Osteoblast (primary cell): ENCODE measurements around the gene CAPN5. TPM values are rescaled to one million over a fixed set of nuclear protein-coding genes. Genes with fewer than 3 reads are reported as not detected.

Experiments used
- DNase-seq: peaks from one replicate; pipeline ENCODE4 v3.0.0; 2011; ENCODE audit warnings: low spot score, mixed read lengths; ENCODE audit not compliant: insufficient read length; ENCODE audit errors: missing footprints
- H2AFZ ChIP-seq: 2 replicates; pipeline ENCODE4 v1.6.0; 2011; ENCODE audit warnings: mild to moderate bottlenecking, low read length
- H3K27ac ChIP-seq: 2 replicates; pipeline ENCODE4 v1.5.1; 2011; ENCODE audit warnings: mild to moderate bottlenecking, low read depth, low read length, moderate library complexity
- H3K27me3 ChIP-seq: 2 replicates; pipeline ENCODE4 v1.6.0; 2012; ENCODE audit warnings: mild to moderate bottlenecking, control low read depth, inconsistent platforms, low read length, moderate library complexity; ENCODE audit not compliant: insufficient read depth
- H3K36me3 ChIP-seq: 2 replicates; pipeline ENCODE4 v1.5.1; 2011; ENCODE audit warnings: mild to moderate bottlenecking, low read length, control low read depth, moderate library complexity; ENCODE audit not compliant: insufficient read depth
- H3K4me1 ChIP-seq: 2 replicates; pipeline ENCODE4 v1.5.1; 2011; ENCODE audit warnings: mild to moderate bottlenecking, low read length, control low read depth, moderate library complexity; ENCODE audit not compliant: insufficient read depth
- H3K4me2 ChIP-seq: 2 replicates; pipeline ENCODE4 v1.6.0; 2011; ENCODE audit warnings: mild to moderate bottlenecking, low read length; ENCODE audit not compliant: insufficient read depth
- H3K4me3 ChIP-seq: fragments of 200-600 bp; sonication (generic); 3 replicates; pipeline ENCODE4 v1.5.1; 2012; ENCODE audit warnings: mild to moderate bottlenecking, low read length, inconsistent platforms; ENCODE audit not compliant: insufficient read depth
- H3K79me2 ChIP-seq: 2 replicates; pipeline ENCODE4 v1.6.0; 2012; ENCODE audit warnings: mild to moderate bottlenecking, low read length, control low read depth, inconsistent platforms; ENCODE audit not compliant: insufficient read depth
- H3K9me3 ChIP-seq: 2 replicates; pipeline ENCODE4 v1.5.1; 2011; ENCODE audit warnings: low read depth, low read length, control low read depth
- H4K20me1 ChIP-seq: 2 replicates; pipeline ENCODE4 v1.6.0; 2012; ENCODE audit warnings: mild to moderate bottlenecking, low read length, control low read depth; ENCODE audit not compliant: insufficient read depth
- total RNA-seq: library from RNA; depleted of rRNA; stranded (reverse); fragments of >200 nt; gene quantifications from 2 replicates; pipeline ENCODE4 v1.2.3, GENCODE V29; 2012
- TF ChIP-seq, protein P1 (sequence below): IDR thresholded peaks from 2 replicates; pipeline ENCODE4 v1.5.1; 2011; ENCODE audit warnings: mild to moderate bottlenecking, low read depth, low read length, moderate library complexity; ENCODE audit errors: extremely low read depth

Gene CAPN5
- total RNA-seq, 1 donor: 6.5 TPM

DNA sequence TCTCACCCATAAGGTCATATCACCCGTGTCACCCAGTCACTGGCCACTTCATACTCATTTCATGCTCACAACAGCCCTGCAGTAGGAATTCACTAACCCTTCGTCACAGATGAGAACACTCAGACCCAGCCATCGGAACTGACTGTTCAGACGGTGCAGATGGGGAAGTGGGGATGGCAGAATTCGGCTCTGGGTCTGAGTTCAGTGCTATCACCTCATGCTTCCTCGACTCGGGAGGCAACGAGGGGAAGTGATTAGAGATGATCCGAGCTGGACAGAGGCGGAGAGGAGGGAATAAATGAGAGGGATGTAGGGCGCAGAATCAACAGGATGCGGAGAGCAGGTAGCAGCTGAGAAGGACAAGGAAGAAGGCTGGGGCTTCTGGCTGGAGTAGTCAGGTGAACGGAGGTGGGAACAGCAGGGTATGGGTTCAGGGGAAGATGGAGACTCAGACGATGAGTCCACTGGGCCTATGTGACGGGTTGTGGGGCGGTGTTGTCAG is 27.9 kb upstream of the CAPN5 start:
- Histone ChIP-seq H3K9me3 (no peaks in the 10 kb centered on the region), H3K4me2 (no peak overlapping the region), H2AFZ (no peak overlapping the region), H3K4me1 (no peaks in the 10 kb centered on the region), H3K4me3 (no peak overlapping the region), H3K36me3 (no peaks in the 10 kb centered on the region), H3K27ac (no peak overlapping the region), H3K79me2 (no peaks in the 10 kb centered on the region), H4K20me1 (no peaks in the 10 kb centered on the region), H3K27me3 (peaks cover 38% of the 10 kb centered on the region)
- DNase-seq: no peak
- TF ChIP-seq, protein P1, sequence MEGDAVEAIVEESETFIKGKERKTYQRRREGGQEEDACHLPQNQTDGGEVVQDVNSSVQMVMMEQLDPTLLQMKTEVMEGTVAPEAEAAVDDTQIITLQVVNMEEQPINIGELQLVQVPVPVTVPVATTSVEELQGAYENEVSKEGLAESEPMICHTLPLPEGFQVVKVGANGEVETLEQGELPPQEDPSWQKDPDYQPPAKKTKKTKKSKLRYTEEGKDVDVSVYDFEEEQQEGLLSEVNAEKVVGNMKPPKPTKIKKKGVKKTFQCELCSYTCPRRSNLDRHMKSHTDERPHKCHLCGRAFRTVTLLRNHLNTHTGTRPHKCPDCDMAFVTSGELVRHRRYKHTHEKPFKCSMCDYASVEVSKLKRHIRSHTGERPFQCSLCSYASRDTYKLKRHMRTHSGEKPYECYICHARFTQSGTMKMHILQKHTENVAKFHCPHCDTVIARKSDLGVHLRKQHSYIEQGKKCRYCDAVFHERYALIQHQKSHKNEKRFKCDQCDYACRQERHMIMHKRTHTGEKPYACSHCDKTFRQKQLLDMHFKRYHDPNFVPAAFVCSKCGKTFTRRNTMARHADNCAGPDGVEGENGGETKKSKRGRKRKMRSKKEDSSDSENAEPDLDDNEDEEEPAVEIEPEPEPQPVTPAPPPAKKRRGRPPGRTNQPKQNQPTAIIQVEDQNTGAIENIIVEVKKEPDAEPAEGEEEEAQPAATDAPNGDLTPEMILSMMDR: no peak

DNA sequence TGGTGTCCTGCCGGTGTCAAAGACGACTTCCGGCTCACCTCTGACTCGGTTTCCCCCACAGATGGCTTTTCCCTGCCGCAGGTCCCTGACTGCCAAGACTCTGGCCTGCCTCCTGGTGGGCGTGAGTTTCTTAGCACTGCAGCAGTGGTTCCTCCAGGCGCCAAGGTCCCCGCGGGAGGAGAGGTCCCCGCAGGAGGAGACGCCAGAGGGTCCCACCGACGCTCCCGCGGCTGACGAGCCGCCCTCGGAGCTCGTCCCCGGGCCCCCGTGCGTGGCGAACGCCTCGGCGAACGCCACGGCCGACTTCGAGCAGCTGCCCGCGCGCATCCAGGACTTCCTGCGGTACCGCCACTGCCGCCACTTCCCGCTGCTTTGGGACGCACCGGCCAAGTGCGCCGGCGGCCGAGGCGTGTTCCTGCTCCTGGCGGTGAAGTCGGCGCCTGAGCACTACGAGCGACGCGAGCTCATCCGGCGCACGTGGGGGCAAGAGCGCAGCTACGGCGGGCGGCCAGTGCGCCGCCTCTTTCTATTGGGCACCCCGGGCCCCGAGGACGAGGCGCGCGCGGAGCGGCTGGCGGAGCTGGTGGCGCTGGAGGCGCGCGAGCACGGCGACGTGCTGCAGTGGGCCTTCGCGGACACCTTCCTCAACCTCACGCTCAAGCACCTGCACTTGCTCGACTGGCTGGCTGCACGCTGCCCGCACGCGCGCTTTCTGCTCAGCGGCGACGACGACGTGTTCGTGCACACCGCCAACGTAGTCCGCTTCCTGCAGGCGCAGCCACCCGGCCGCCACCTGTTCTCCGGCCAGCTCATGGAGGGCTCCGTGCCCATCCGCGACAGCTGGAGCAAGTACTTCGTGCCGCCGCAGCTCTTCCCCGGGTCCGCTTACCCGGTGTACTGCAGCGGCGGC is 27.0 kb upstream of the CAPN5 start:
- Histone ChIP-seq H3K4me2 (peak overlapping the region; percentile 68), H3K4me3 (peak overlapping the region; percentile 65), H3K27me3 (peaks cover 38% of the 10 kb centered on the region), H3K36me3 (no peaks in the 10 kb centered on the region), H3K27ac (no peak overlapping the region), H3K9me3 (no peaks in the 10 kb centered on the region), H3K79me2 (no peaks in the 10 kb centered on the region), H2AFZ (peak overlapping the region; percentile 63), H3K4me1 (no peaks in the 10 kb centered on the region), H4K20me1 (no peaks in the 10 kb centered on the region)
- TF ChIP-seq, protein P1: peak; percentile 57
- DNase-seq: peak; percentile 97

DNA sequence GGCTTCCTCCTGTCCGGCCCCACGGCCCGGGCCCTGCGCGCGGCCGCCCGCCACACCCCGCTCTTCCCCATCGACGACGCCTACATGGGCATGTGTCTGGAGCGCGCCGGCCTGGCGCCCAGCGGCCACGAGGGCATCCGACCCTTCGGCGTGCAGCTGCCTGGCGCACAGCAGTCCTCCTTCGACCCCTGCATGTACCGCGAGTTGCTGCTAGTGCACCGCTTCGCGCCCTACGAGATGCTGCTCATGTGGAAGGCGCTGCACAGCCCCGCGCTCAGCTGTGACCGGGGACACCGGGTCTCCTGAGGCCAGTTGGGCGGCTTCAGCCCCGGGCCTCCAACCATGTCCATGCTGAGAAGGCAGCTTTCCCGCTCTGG is 26.4 kb upstream of the CAPN5 start:
- TF ChIP-seq, protein P1: no peak

DNA sequence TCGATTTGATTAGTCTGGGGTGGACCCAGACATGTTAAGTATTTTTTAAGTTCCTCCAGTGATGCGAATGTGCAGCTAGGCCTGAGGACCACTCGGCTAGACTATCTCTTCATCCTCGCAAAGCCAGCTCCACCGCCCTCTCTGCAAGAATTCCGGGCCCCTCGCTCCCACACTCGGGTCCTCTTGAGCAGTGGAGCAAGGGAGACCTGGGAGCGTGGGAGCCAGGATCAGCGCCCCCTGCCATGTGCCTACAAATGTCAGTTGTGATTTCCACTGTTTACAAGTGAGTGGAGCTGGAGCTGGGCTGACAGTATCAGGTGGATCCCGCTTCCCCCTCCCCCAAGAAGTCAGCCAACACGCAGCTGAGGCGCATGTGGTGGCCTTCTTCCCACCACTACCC is 25.9 kb upstream of the CAPN5 start:
- H3K79me2 ChIP-seq: no peaks in the 10 kb centered on the region
- H3K36me3 ChIP-seq: no peaks in the 10 kb centered on the region
- H3K4me2 ChIP-seq: no peak overlapping the region
- no peaks in the 10 kb centered on the region for H3K4me1 ChIP-seq
- TF ChIP-seq, protein P1: no peak
- no peak for DNase-seq
- no peak overlapping the region for H3K4me3 ChIP-seq
- no peak overlapping the region for H3K27ac ChIP-seq
- H4K20me1 ChIP-seq: no peaks in the 10 kb centered on the region
- no peak overlapping the region for H2AFZ ChIP-seq
- H3K9me3 ChIP-seq: no peaks in the 10 kb centered on the region
- peaks cover 35% of the 10 kb centered on the region for H3K27me3 ChIP-seq

More for the DNA sequence above, 26.4 kb upstream of the CAPN5 start:
- Histone ChIP-seq H3K4me1 (no peaks in the 10 kb centered on the region), H3K36me3 (no peaks in the 10 kb centered on the region), H3K27ac (no peak overlapping the region), H3K9me3 (no peaks in the 10 kb centered on the region), H3K27me3 (peaks cover 35% of the 10 kb centered on the region), H2AFZ (no peak overlapping the region), H3K4me2 (no peak overlapping the region), H4K20me1 (no peaks in the 10 kb centered on the region), H3K79me2 (no peaks in the 10 kb centered on the region), H3K4me3 (no peak overlapping the region)
- no peak for DNase-seq
